GM12878 (cell line): ENCODE results near the gene MGME1. TPM values are rescaled to one million over a fixed set of nuclear protein-coding genes. Genes with fewer than 3 reads are reported as not detected.

Experiments
- ATAC-seq: fragments of 200-7000 bp; cut with Tn5 transposase; 3 replicates; pipeline ENCODE4 v1.9.1; 2020; ENCODE audit warnings: mild to moderate bottlenecking, moderate library complexity
- BruUV-seq: library from RNA; stranded (reverse); fragments of 400-500 nt; replicated peaks from 2 replicates; lab custom pipeline; 2021; lab: Mats Ljungman, UMichigan
- CTCF ChIA-PET: fragments of 300-600 bp; sonication (Branson Sonifier 250); formaldehyde crosslinking; extraction: SDS; loops from one replicate; lab custom pipeline; 2021; ENCODE audit warnings: inconsistent platforms; lab: Yijun Ruan, JAX
- POLR2A ChIA-PET: fragments of 350-600 bp; formaldehyde crosslinking; extraction: SDS; loops from one replicate; lab custom pipeline; 2021; ENCODE audit warnings: inconsistent platforms; lab: Charles Lee
- RAD21 ChIA-PET: fragments of 300-600 bp; sonication (Branson Sonifier 250); formaldehyde crosslinking; loops from one replicate; lab custom pipeline; 2023; ENCODE audit warnings: antibody characterized with exemption; ENCODE audit not compliant: unreplicated experiment; lab: Charles Lee
- SMC1A ChIA-PET: fragments of 300-600 bp; sonication (Branson Sonifier 250); formaldehyde crosslinking; loops from one replicate; lab custom pipeline; 2023; ENCODE audit not compliant: unreplicated experiment, uncharacterized antibody; lab: Charles Lee
- DNase-seq: peaks from one replicate; pipeline ENCODE4 v3.0.0-alpha.2; 2011; ENCODE audit warnings: low read depth, low spot score
- FAIRE-seq: peaks from 3 replicates; lab custom pipeline; 2011; peaks lifted over from hg19 to GRCh38; lab: Jason Lieb, UNC
- H2AFZ ChIP-seq: 2 replicates; pipeline ENCODE4 v1.6.0; 2011; ENCODE audit warnings: low read depth, low read length, control low read depth; ENCODE audit not compliant: control insufficient read depth
- H3K27ac ChIP-seq: 2 replicates; pipeline ENCODE4 v1.5.1; 2011; ENCODE audit warnings: control low read depth; ENCODE audit not compliant: control insufficient read depth, insufficient read depth
- H3K27me3 ChIP-seq, 2 experiments: replicated peaks in 1 of 2; 2 replicates each; pipeline versions ENCODE4 v1.6.0 to v1.6.1; 2011; ENCODE audit warnings: low read length in 1 of 2; ENCODE audit not compliant: control insufficient read depth in 2 of 2, insufficient read depth in 2 of 2
- H3K36me3 ChIP-seq, 2 experiments: 2 replicates each; pipeline ENCODE4 v1.5.1; 2011; ENCODE audit warnings: low read length in 1 of 2; ENCODE audit not compliant: control insufficient read depth in 2 of 2, insufficient read depth in 2 of 2
- H3K4me1 ChIP-seq: 2 replicates; pipeline ENCODE4 v1.6.1; 2011; ENCODE audit warnings: mild to moderate bottlenecking, low read length, moderate library complexity, mixed read lengths; ENCODE audit not compliant: control insufficient read depth, insufficient read depth
- H3K4me2 ChIP-seq: 2 replicates; pipeline ENCODE4 v1.6.0; 2011; ENCODE audit warnings: control low read depth; ENCODE audit not compliant: control insufficient read depth, insufficient read depth
- H3K4me3 ChIP-seq: fragments of 200-600 bp; sonication (generic); 2 replicates; pipeline ENCODE4 v1.5.1; 2016
- H3K79me2 ChIP-seq: 2 replicates; pipeline ENCODE4 v1.6.0; 2011; ENCODE audit warnings: low read length; ENCODE audit not compliant: control insufficient read depth, insufficient read depth
- H3K9ac ChIP-seq: 2 replicates; pipeline ENCODE4 v1.8.0; 2011; ENCODE audit warnings: low read length, control low read depth, mixed read lengths; ENCODE audit not compliant: control insufficient read depth, insufficient read depth
- H3K9me3 ChIP-seq: replicated peaks from 3 replicates; pipeline ENCODE4 v1.5.1; 2011; ENCODE audit warnings: mild to moderate bottlenecking, low read length; ENCODE audit not compliant: control insufficient read depth, insufficient read depth
- H4K20me1 ChIP-seq: 2 replicates; pipeline ENCODE4 v1.6.0; 2011; ENCODE audit not compliant: control insufficient read depth, insufficient read depth
- E2F8 ChIP-seq: fragments of 450-650 bp; IDR thresholded peaks from 2 replicates; pipeline ENCODE4 v1.6.1; 2018; ENCODE audit warnings: mild to moderate bottlenecking, low read depth, moderate library complexity; ENCODE audit not compliant: partially characterized antibody
- FOS ChIP-seq: IDR thresholded peaks from 3 replicates; pipeline ENCODE4 v1.6.1; 2011; ENCODE audit warnings: borderline replicate concordance; ENCODE audit not compliant: insufficient read length; ENCODE audit errors: extremely low read depth
- FOXK2 ChIP-seq: fragments of 450-650 bp; IDR thresholded peaks from 2 replicates; pipeline ENCODE4 v1.6.1; 2017; ENCODE audit warnings: mild to moderate bottlenecking, moderate library complexity
- GATAD2B ChIP-seq: fragments of 450-650 bp; conservative IDR thresholded peaks from 2 replicates; pipeline ENCODE4 v1.6.1; 2017; ENCODE audit warnings: low read depth, mild to moderate bottlenecking, moderate library complexity
- MTA3 ChIP-seq: IDR thresholded peaks from 2 replicates; pipeline ENCODE4 v1.6.1; 2012; ENCODE audit warnings: low read length, inconsistent platforms, borderline replicate concordance
- POLR2A ChIP-seq: IDR thresholded peaks from 2 replicates; pipeline ENCODE4 v1.6.1; 2011; ENCODE audit warnings: low read depth, mild to moderate bottlenecking, low read length
- RFX5 ChIP-seq: IDR thresholded peaks from 2 replicates; pipeline ENCODE4 v1.6.1; 2011; ENCODE audit warnings: low read depth, low read length, improper control_type of control experiment
- YBX1 ChIP-seq: fragments of 450-650 bp; IDR thresholded peaks from 2 replicates; pipeline ENCODE4 v1.6.1; 2016; ENCODE audit warnings: antibody characterized with exemption
- ZBTB4 ChIP-seq: fragments of 450-650 bp; formaldehyde crosslinking; IDR thresholded peaks from 2 replicates; pipeline ENCODE4 v1.4.0; 2022; ENCODE audit warnings: mild to moderate bottlenecking, moderate library complexity
- WGBS: methylation state at CpG from one replicate; pipeline ENCODE4 v1.1.6; 2016; ENCODE audit warnings: low lambda C conversion rate; ENCODE audit not compliant: insufficient replicate concordance, insufficient coverage; ENCODE audit errors: missing lambda C conversion rate; 5-methylcytosine and 5-hydroxymethylcytosine counted together
- in situ Hi-C: fragments of 300-500 bp; cut with MboI; formaldehyde crosslinking; loops from 9 replicates; pipeline ENCODE4 v1.14.3; 2018; ENCODE audit warnings: mixed read lengths
- intact Hi-C: fragments of 100-400 bp; cut with micrococcal nuclease; formaldehyde crosslinking; loops from one replicate; pipeline ENCODE4 v1.14.2; 2022; ENCODE audit not compliant: unreplicated experiment
- polyA plus RNA-seq, 11 experiments: library from polyadenylated mRNA; depleted of rRNA in 4 of 11; unstranded in 6 of 11; stranded (reverse) in 5 of 11; fragments of >200 nt; fragmentation: Nextera tagmentation in 4 of 11; fragmentation: Illumina TruSeq in 1 of 11; extraction: Ambion mirVana in 4 of 11; extraction: Trizol in 1 of 11; gene quantifications; 1 replicate in 1 of 11; 2 replicates in 10 of 11; pipeline versions ENCODE4 v1.2.1 to v1.2.3, GENCODE V29; 2011 to 2016; ENCODE audit warnings: inconsistent platforms in 2 of 11, missing spikeins in 2 of 11, low read depth in 1 of 11
- total RNA-seq, 4 experiments: library from RNA; depleted of rRNA in 3 of 4; stranded (reverse); fragments of >200 nt in 3 of 4; fragmentation: Illumina TruSeq in 1 of 4; extraction: Trizol in 1 of 4; gene quantifications; 2 replicates each; pipeline versions ENCODE4 v1.2.1 to v1.2.3, GENCODE V29; 2013 to 2021
- TF ChIP-seq, protein P1 (sequence below): IDR thresholded peaks from 2 replicates; pipeline ENCODE4 v1.6.1; 2012; ENCODE audit warnings: low read length, inconsistent platforms
- TF ChIP-seq, protein P2 (sequence below): fragments of 450-650 bp; IDR thresholded peaks from 2 replicates; pipeline ENCODE4 v1.6.1; 2017; ENCODE audit warnings: mild to moderate bottlenecking, moderate library complexity

MGME1 gene
- total and polyA plus RNA-seq, 10 of the 15 experiments (the other 5 are each of a cell fraction or from before 2014, with no cell fraction given) = 13.4 to 44.8 (median 30.6) TPM

DNA sequence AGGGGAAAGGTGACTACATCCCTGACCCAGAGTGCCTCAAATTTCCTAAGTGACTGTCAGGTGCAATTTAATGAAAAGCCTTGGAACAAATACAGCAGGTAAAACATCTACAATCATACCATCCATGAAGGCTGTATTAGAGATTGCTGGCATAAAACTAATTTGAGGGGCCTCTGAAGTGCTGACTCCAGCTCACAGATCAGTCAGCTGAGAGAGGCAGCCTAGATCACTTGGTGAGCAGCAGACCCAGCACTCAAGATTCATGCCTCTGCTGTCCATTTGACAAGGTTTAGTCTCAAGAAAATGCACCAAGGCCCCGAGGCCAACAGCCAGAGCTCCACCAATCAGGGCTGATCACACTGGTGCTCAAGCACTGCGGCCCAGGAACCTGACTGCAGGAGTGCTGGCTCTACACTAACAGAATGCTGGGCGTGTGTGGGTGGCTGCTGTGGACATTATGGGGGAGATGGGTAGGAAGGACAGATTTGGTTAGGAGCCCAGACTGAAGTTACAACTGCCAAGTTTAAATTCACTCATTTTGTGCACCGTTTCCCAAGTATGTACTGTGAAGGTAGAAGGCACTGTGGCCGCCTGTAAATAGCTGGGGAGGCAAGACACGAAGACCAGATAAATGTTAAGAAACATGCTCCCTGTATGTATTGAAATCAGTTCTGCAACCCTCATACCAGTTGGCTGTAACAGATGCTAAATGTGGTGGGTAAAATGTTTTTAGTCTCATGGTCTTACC lies 28.4 kb upstream of the MGME1 start:
- CTCF ChIA-PET = interaction anchor here (0.6 to 4.8 kb wide), 7 partner anchors 14 to 404 kb away, joined by 4 to 43 read pairs (median 5); no protein-coding TSS in a partner anchor
- TF ChIP-seq ZBTB4 (CRISPR knock-in tag) (no peak), YBX1 (no peak), GATAD2B (no peak), E2F8 (no peak), POLR2A (peak; percentile 63), MTA3 (peak; percentile 15), RFX5 (no peak), FOXK2 (no peak), FOS (no peak)
- TF ChIP-seq, protein P1, sequence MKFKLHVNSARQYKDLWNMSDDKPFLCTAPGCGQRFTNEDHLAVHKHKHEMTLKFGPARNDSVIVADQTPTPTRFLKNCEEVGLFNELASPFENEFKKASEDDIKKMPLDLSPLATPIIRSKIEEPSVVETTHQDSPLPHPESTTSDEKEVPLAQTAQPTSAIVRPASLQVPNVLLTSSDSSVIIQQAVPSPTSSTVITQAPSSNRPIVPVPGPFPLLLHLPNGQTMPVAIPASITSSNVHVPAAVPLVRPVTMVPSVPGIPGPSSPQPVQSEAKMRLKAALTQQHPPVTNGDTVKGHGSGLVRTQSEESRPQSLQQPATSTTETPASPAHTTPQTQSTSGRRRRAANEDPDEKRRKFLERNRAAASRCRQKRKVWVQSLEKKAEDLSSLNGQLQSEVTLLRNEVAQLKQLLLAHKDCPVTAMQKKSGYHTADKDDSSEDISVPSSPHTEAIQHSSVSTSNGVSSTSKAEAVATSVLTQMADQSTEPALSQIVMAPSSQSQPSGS = 0 out of 2 replicates have a peak, but pooled peaks have one; percentile 10
- TF ChIP-seq, protein P2, sequence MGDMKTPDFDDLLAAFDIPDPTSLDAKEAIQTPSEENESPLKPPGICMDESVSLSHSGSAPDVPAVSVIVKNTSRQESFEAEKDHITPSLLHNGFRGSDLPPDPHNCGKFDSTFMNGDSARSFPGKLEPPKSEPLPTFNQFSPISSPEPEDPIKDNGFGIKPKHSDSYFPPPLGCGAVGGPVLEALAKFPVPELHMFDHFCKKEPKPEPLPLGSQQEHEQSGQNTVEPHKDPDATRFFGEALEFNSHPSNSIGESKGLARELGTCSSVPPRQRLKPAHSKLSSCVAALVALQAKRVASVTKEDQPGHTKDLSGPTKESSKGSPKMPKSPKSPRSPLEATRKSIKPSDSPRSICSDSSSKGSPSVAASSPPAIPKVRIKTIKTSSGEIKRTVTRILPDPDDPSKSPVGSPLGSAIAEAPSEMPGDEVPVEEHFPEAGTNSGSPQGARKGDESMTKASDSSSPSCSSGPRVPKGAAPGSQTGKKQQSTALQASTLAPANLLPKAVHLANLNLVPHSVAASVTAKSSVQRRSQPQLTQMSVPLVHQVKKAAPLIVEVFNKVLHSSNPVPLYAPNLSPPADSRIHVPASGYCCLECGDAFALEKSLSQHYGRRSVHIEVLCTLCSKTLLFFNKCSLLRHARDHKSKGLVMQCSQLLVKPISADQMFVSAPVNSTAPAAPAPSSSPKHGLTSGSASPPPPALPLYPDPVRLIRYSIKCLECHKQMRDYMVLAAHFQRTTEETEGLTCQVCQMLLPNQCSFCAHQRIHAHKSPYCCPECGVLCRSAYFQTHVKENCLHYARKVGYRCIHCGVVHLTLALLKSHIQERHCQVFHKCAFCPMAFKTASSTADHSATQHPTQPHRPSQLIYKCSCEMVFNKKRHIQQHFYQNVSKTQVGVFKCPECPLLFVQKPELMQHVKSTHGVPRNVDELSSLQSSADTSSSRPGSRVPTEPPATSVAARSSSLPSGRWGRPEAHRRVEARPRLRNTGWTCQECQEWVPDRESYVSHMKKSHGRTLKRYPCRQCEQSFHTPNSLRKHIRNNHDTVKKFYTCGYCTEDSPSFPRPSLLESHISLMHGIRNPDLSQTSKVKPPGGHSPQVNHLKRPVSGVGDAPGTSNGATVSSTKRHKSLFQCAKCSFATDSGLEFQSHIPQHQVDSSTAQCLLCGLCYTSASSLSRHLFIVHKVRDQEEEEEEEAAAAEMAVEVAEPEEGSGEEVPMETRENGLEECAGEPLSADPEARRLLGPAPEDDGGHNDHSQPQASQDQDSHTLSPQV = no peak

More for the DNA sequence above, 28.4 kb upstream of the MGME1 start:
- intact Hi-C loops (no loop called here), in situ Hi-C loops (loop anchor here (5.0 kb wide), 1 partner anchor 48 kb away; no protein-coding TSS in a partner anchor)
- BruUV-seq = no TSS peak
- SMC1A ChIA-PET = interaction anchor here (1.0 to 3.4 kb wide), 7 partner anchors 17 to 436 kb away, joined by 4 to 32 read pairs (median 8); partner anchors contain the start of gene SNX5
- ATAC-seq (no peak; the same call in 2 of the 3 replicates), DNase-seq (no peak), FAIRE-seq (no peak)
- Histone ChIP-seq H3K27me3 (no peaks in the 10 kb centered on the region), H3K9ac (no peak overlapping the region), H3K4me2 (no peak overlapping the region), H3K4me1 (peaks cover 31% of the 10 kb centered on the region), H3K36me3 (peaks cover 13 to 33% of the 10 kb centered on the region in 2 experiments), H3K27ac (no peak overlapping the region), H4K20me1 (no peaks in the 10 kb centered on the region), H3K9me3 (no peaks in the 10 kb centered on the region), H3K79me2 (peaks cover 4% of the 10 kb centered on the region), H2AFZ (no peak overlapping the region), H3K4me3 (no peak overlapping the region)
- POLR2A ChIA-PET = no interaction called here
- RAD21 ChIA-PET = interaction anchor here (1.0 to 4.3 kb wide), 3 partner anchors 55 to 403 kb away, joined by 3 to 19 read pairs (median 14); partner anchors contain the start of gene RRBP1
- 73% methylated on average over 6 of the region's 6 CpGs for WGBS
